GM12873 (cell line): ENCODE measurements around the gene PCA3.
A peak's percentile ranks its signal among the peaks of the same experiment; 100 is the strongest.

Experiments
- TF ChIP-seq, protein P1 (sequence below): IDR thresholded peaks from 2 replicates; pipeline ENCODE4 v1.5.1; 2012; ENCODE audit warnings: low read depth, mild to moderate bottlenecking, moderate library complexity, low read length, control low read depth; ENCODE audit not compliant: insufficient read depth; ENCODE audit errors: missing control alignments

Gene PCA3

DNA sequence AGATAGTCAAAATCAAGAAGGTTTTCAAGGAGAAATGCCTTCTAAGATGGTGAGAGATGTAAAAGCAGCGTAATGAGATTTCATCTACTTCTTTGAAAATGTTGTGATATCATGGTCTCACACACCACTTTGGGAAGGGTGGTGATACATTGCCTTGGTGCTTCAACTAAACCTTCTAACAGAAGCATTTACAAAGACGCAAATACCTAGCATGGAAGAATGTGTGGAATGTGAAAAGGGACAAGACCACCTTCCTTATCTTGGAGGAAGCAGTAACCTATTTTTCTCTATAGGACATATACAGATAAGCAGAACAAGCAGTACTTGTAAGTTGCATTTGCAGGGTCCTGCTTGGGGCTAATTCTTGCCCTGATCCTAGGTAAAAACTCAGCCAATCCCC lies 38.8 kb downstream of the PCA3 start:
- TF ChIP-seq, protein P1, sequence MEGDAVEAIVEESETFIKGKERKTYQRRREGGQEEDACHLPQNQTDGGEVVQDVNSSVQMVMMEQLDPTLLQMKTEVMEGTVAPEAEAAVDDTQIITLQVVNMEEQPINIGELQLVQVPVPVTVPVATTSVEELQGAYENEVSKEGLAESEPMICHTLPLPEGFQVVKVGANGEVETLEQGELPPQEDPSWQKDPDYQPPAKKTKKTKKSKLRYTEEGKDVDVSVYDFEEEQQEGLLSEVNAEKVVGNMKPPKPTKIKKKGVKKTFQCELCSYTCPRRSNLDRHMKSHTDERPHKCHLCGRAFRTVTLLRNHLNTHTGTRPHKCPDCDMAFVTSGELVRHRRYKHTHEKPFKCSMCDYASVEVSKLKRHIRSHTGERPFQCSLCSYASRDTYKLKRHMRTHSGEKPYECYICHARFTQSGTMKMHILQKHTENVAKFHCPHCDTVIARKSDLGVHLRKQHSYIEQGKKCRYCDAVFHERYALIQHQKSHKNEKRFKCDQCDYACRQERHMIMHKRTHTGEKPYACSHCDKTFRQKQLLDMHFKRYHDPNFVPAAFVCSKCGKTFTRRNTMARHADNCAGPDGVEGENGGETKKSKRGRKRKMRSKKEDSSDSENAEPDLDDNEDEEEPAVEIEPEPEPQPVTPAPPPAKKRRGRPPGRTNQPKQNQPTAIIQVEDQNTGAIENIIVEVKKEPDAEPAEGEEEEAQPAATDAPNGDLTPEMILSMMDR = no peak

DNA sequence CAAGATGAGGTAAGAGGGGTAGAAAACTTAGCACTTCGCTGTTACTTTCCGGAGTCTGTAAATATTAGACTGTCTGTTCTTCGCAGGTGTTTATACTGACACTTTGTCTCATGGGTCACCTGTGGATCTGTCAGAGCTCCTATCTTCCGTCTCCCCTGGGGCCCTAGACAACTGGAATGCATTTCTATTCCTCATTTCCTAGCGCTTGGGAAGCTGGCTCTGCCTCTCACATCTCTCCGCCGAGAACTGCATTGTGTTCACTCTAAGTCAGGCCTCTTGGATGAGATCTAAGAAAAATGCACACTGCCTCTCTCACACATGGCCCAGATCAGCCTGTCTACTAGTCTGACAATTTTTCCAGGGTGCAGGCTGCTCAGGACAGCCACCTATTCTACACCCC lies 39.5 kb downstream of the PCA3 start:
- TF ChIP-seq, protein P1 = no peak

DNA sequence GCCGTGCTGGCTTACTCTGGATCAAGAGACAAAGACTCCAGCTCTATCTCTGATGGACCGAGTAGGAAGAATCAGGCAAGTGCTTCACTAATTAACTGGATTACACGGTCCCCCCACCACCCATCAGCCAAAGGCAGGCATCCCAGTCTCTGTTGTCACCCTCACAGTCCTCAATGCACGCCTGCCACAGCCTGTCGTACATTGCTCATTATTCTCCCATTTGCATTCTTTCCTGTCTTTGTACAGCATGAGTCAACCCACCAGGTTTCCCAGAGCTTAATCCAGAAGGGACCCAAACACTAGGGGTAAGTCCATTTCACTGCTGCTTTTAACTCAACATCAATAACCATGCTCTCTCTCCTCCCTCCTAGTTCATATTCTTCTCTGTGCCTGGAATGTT lies 44.4 kb downstream of the PCA3 start:
- TF ChIP-seq, protein P1 = no peak

DNA sequence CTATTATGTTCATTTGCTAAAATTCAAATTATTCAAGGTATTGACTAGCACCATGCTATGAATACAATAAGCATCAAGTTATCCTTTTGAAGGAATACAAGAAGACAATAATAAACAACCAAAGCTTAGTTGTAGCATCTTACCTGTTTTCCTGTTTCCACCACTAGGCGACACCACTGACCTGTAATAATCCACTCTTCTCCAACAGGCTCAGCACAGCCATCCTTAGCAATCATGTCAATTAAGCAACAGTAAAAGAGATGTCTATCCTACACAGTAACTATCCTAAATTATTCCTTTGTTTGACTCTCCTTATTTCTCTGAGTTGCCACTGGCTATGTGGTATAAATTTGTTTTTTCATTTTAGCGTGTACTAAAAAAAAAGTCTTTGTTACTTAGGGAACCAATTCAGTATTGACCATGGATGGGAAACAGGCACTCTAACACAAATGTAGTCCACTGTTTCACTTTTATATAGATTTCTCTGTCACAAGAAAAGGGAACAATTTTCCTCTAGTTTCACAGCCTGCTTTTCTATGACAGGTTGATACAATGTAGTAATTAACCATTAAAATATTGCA lies 46.2 kb downstream of the PCA3 start:
- TF ChIP-seq, protein P1 = peak; percentile 91

DNA sequence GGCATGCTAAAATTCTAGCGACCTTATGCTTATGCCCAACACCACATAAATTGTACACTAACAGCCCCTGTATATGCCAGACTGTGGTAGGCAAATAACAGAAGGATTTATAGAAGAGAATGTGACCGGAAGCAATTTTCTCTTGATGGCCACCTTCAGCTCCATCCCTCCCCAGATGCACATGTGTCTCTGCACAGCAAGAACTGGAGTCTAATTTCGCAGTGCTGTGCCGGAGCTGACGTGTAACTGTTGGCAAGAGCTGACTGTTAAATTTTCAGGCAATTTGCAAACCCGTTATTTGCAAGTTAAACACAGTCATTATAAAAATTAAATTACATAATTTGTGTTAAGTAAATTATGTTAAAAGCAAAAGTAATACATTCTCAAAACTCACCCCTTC lies 48.4 kb downstream of the PCA3 start:
- TF ChIP-seq, protein P1 = no peak

DNA sequence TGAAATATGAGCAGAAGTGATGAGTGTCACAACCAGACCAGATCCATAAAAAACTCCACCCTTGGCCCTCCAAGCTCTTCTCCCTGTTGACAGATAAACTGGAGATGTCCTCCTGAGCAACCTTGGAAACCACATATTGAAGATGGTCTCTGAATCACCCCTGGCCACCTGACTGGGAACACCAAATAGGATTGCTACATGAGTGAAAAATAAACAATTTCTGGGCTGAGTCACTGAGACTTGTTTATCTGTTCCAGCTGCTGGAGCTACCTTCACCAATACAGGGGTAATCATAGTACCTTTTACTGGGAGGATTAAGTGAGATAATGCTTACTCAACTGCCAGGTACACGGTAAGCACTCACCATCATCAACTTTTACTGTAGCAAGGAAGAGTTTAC lies 53.3 kb downstream of the PCA3 start:
- TF ChIP-seq, protein P1 = no peak

DNA sequence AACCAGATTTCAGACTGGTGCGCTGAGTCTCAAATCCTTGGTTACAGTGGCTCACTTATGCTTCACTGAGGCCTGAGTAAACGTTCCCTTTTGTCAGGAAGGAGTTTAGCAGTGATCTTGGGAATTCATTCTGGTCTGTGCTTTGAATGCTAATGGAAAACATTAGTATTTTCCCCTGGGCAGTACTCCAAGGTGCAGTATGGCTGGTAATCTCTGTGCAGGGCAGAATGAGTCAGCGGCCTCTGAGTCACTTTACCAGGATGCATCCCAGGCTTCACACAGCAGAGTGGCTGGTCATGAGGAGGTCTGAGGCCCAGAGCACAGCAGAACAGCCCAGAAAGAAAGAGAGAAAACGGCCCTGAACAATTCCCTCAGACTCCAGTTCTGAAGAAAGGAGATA lies 54.0 kb downstream of the PCA3 start:
- TF ChIP-seq, protein P1 = no peak
